ENCODE measurements around the gene PRR33. TPM values are rescaled to one million over a fixed set of nuclear protein-coding genes. Genes with fewer than 3 reads are reported as not detected.

Gene PRR33
- total RNA-seq, 1 donor from 2014 or later = not detected

DNA sequence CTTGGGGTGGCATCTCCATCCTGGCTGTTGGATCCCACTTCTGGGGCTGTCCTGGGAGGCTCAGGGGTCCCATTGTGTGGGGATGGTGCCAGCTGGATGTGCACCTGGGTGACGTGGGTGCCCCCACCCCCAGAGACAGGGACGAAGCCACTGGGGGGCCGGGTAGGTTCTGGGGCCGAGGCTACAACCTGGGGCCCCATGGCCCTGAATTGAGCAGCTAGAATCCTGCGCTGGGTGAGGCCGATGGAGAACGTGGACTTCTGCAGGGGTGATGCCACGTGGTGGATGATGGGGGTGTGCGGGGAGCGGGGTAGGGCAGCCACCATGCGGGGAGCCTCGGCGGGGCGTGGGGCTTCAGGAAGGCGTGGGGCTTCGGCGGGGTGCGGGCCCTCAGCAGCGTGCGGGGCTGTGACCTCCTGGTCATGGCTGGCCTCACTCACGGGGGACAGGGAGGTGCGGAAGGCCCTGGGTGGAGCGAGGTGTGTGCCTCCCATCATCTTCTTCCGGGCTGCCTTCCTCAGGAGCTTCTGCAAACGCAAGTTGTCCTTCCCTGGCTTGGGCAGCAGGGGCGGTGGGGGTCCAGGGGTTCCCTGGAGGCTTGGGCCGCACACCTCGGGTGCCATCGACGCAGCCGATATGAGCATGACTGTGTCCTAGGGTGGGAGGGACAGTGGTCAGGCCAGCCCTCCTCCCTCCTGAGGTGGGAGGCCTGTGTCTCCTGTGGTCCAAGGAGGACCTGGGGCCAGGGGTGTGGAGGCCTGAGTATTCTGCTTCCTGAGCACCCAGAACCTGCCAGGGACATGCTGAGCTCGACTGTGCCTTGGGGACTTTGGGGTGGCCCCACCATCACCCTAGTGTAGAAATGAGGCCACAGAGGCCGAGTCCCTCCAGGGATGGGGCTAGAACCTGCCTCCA lies 1.5 kb downstream of the PRR33 start:
- DNase-seq (ENCODE audit: low read depth) = no peak
- H2AFZ ChIP-seq (ENCODE audit: low read depth, low read length) = no peak overlapping the region
- no peaks in the 10 kb centered on the region for H3K79me2 ChIP-seq (ENCODE audit: insufficient read depth, low read length)
- Mint-ChIP-seq H3K4me3 (ENCODE audit: unreplicated experiment) (no peak overlapping the region), H3K4me1 (ENCODE audit: low read depth, unreplicated experiment) (no peaks in the 10 kb centered on the region), H3K27ac (ENCODE audit: unreplicated experiment) (no peak overlapping the region), H3K9me3 (ENCODE audit: unreplicated experiment) (no peaks in the 10 kb centered on the region), H3K27me3 (ENCODE audit: low read depth, unreplicated experiment) (peaks cover 26% of the 10 kb centered on the region), H3K36me3 (ENCODE audit: low read depth, unreplicated experiment) (no peaks in the 10 kb centered on the region)
- no peak overlapping the region for H3K4me2 ChIP-seq (ENCODE audit: low read length)
- FAIRE-seq = no peak
- no peak overlapping the region for H3K27ac ChIP-seq (ENCODE audit: low read depth, low read length)
- no peaks in the 10 kb centered on the region for H3K4me1 ChIP-seq (ENCODE audit: insufficient read depth, low read length)
- H3K9me3 ChIP-seq (ENCODE audit: insufficient read depth, low read depth, low read length) = no peaks in the 10 kb centered on the region
- H3K4me3 ChIP-seq (ENCODE audit: insufficient read depth, low read depth, low read length) = no peak overlapping the region
- no peaks in the 10 kb centered on the region for H3K27me3 ChIP-seq (ENCODE audit: insufficient read depth, low read length)
- no peaks in the 10 kb centered on the region for H4K20me1 ChIP-seq (ENCODE audit: insufficient read depth, low read length)
- no peaks in the 10 kb centered on the region for H3K36me3 ChIP-seq (ENCODE audit: insufficient read depth, low read length)
- TF ChIP-seq, protein P1, sequence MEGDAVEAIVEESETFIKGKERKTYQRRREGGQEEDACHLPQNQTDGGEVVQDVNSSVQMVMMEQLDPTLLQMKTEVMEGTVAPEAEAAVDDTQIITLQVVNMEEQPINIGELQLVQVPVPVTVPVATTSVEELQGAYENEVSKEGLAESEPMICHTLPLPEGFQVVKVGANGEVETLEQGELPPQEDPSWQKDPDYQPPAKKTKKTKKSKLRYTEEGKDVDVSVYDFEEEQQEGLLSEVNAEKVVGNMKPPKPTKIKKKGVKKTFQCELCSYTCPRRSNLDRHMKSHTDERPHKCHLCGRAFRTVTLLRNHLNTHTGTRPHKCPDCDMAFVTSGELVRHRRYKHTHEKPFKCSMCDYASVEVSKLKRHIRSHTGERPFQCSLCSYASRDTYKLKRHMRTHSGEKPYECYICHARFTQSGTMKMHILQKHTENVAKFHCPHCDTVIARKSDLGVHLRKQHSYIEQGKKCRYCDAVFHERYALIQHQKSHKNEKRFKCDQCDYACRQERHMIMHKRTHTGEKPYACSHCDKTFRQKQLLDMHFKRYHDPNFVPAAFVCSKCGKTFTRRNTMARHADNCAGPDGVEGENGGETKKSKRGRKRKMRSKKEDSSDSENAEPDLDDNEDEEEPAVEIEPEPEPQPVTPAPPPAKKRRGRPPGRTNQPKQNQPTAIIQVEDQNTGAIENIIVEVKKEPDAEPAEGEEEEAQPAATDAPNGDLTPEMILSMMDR (IDR thresholded peaks at IDR 0.05; ENCODE audit: insufficient read depth, low read depth, low read length) = no peak
- TF ChIP-seq EZH2 (IDR thresholded peaks at IDR 0.05; ENCODE audit: insufficient read depth, low read length) = no peak
- H3K9ac ChIP-seq (ENCODE audit: low read length) = no peak overlapping the region

DNA sequence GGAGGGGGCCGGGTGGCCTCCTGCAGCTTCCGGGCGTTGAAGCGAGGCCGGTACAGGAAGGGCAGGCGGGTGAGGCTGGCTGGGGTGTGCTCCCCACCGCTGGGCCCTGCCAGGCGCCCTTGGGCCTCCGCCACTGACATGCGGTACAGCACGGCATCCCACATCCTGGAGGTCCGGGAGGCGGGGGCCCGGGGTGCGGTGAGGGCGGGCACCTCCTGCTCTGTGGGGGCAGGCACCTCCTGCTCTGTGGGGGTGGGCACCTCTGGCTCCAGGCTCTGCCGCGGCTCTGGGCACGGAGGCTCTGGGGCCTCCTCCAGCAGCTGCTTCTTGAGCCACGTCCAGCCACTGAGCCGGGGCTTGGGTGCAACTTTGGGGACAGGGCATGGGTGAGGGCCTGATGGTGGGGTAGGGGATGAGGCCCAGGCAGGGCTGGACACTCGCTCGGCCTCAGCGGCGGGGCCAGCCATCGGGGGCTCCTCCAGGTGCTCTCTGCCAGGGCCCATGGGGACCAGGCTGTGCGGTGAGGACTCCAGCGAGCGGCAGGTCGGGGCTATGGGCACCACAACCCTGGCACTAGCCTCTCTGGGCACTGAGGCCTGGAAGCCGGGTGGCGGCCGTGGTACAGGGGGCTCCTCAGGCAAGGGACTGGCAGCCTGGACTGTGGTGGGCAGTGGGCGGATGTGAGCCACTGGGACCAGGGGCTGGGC lies 2.3 kb downstream of the PRR33 start:
- Histone ChIP-seq H3K27ac (ENCODE audit: low read depth, low read length) (no peak overlapping the region), H3K79me2 (ENCODE audit: insufficient read depth, low read length) (no peaks in the 10 kb centered on the region), H3K36me3 (ENCODE audit: insufficient read depth, low read length) (no peaks in the 10 kb centered on the region), H4K20me1 (ENCODE audit: insufficient read depth, low read length) (no peaks in the 10 kb centered on the region), H3K9ac (ENCODE audit: low read length) (no peak overlapping the region), H2AFZ (ENCODE audit: low read depth, low read length) (no peak overlapping the region), H3K4me2 (ENCODE audit: low read length) (no peak overlapping the region), H3K4me3 (ENCODE audit: insufficient read depth, low read depth, low read length) (no peak overlapping the region), H3K4me1 (ENCODE audit: insufficient read depth, low read length) (no peaks in the 10 kb centered on the region), H3K9me3 (ENCODE audit: insufficient read depth, low read depth, low read length) (no peaks in the 10 kb centered on the region), H3K27me3 (ENCODE audit: insufficient read depth, low read length) (peaks cover 2% of the 10 kb centered on the region)
- Mint-ChIP-seq H3K4me3 (ENCODE audit: unreplicated experiment) (no peak overlapping the region), H3K27me3 (ENCODE audit: low read depth, unreplicated experiment) (peaks cover 26% of the 10 kb centered on the region), H3K9me3 (ENCODE audit: unreplicated experiment) (no peaks in the 10 kb centered on the region), H3K4me1 (ENCODE audit: low read depth, unreplicated experiment) (no peaks in the 10 kb centered on the region), H3K36me3 (ENCODE audit: low read depth, unreplicated experiment) (no peaks in the 10 kb centered on the region), H3K27ac (ENCODE audit: unreplicated experiment) (no peak overlapping the region)
- FAIRE-seq (no peak), DNase-seq (ENCODE audit: low read depth) (no peak)
- no peak for TF ChIP-seq EZH2 (IDR thresholded peaks at IDR 0.05; ENCODE audit: insufficient read depth, low read length)
- TF ChIP-seq, protein P1 (IDR thresholded peaks at IDR 0.05; ENCODE audit: insufficient read depth, low read depth, low read length) = no peak

Measured in astrocyte (in vitro differentiated cells and primary cell).